Omental fat pad (tissue), 4 donors: ENCODE measurements around the gene CMIP. TPM values are rescaled to one million over a fixed set of nuclear protein-coding genes. Genes with fewer than 3 reads are reported as not detected.

Source experiments
- ATAC-seq: fragments of 150-250 bp; one replicate; pipeline ENCODE4 v1.9.1; 2016; ENCODE audit warnings: mild to moderate bottlenecking, moderate library complexity; ENCODE audit not compliant: low FRiP score
- DNase-seq: peaks from one replicate; pipeline ENCODE4 v3.0.0-alpha.2; 2019; ENCODE audit warnings: low spot score
- CTCF ChIP-seq, 3 donors: fragments of 450-650 bp; IDR thresholded peaks; one replicate each; pipeline ENCODE4 v1.5.1; 2016 to 2017; ENCODE audit warnings: antibody characterized with exemption in 3 of 3, mild to moderate bottlenecking in 3 of 3, moderate library complexity in 2 of 3
- total RNA-seq, 4 donors: library from RNA; depleted of rRNA; stranded (reverse); fragments of >200 nt; gene quantifications; one replicate each; pipeline ENCODE4 v1.1.0, GENCODE V29; 2016

Gene CMIP
- total RNA-seq, 4 donors from 2014 or later: 15.8 to 52.8 (median 32.0) TPM

GRCh38 chr16:81629034-81629802 is 184.6 kb downstream of the CMIP start:
- ATAC-seq: no peak

GRCh38 chr16:81629896-81630634 is 185.5 kb downstream of the CMIP start:
- no peak for ATAC-seq
- TF ChIP-seq CTCF (IDR thresholded peaks at IDR 0.05): no peak
- DNase-seq: no peak

More at GRCh38 chr16:81629034-81629802, 184.6 kb downstream of the CMIP start:
- TF ChIP-seq CTCF (IDR thresholded peaks at IDR 0.05): no peak
- DNase-seq: no peak

- ATAC-seq (no peak), DNase-seq (no peak)
- TF ChIP-seq CTCF (IDR thresholded peaks at IDR 0.05): no peak
These were observed 186.0 kb downstream of the CMIP start for GRCh38 chr16:81630635-81631031.

- no peak for DNase-seq
- no peak for TF ChIP-seq CTCF (IDR thresholded peaks at IDR 0.05)
- ATAC-seq: no peak
These were observed 188.0 kb downstream of the CMIP start for GRCh38 chr16:81632392-81633146.

- DNase-seq (no peak), ATAC-seq (no peak)
- no peak for TF ChIP-seq CTCF (IDR thresholded peaks at IDR 0.05)
These were observed 188.6 kb downstream of the CMIP start for GRCh38 chr16:81633147-81633619.

- no peak for ATAC-seq
- no peak for TF ChIP-seq CTCF (IDR thresholded peaks at IDR 0.05)
- no peak for DNase-seq
These were observed 189.2 kb downstream of the CMIP start for GRCh38 chr16:81633680-81634379.
